ENCODE results near the gene NOX4.

Gene NOX4

GRCh38 chr11:89490981-89491690, at the start of gene NOX4:
TSS of gene NOX4 (minus strand) at chr11:89491375. CDS start at chr11:89491246, 129 bp downstream.
- no peak for DNase-seq

GRCh38 chr11:89540826-89541225, 49.7 kb upstream of the NOX4 start:
- DNase-seq, result no peak

DNA sequence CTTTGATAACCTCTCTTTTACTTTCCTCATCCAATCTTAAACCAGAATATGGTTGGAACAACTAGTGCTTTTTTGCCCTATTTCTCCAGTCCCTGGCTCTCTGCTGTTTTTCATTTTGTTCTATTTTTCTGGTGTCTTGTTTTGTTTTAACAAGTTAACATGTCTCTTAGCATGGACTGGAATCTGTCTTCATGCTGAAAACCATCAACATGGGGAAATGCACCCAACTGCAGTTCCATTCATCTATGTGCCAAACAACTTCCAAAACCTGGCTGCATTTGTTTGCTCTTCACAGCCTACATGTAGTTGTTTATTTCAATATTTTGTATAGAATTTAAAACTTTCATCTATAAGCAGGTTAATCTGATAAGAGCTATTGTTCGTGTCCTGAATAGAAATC, 46.8 kb upstream of the NOX4 start:
- no peak for DNase-seq

DNA sequence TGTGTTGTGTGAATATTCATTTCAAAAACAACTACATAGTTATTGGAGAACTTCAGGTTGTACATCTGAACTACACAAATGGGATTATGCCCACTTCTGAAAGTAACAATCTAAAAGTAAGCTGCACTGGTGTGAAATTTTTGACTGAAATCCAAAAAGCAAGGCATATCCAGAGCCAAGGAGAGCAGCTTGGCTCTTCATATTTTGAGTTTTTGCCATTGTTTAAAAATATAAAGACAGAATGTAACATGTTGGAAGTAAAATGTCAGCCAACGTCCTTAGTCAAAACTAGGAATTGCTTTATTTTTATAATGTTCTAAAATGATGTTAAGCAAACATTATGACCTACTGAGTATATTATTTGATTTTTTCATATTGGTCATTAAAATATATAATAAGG, 45.8 kb upstream of the NOX4 start:
- no peak for DNase-seq

GRCh38 chr11:89535221-89535620, 44.0 kb upstream of the NOX4 start:
- DNase-seq, result no peak

DNA sequence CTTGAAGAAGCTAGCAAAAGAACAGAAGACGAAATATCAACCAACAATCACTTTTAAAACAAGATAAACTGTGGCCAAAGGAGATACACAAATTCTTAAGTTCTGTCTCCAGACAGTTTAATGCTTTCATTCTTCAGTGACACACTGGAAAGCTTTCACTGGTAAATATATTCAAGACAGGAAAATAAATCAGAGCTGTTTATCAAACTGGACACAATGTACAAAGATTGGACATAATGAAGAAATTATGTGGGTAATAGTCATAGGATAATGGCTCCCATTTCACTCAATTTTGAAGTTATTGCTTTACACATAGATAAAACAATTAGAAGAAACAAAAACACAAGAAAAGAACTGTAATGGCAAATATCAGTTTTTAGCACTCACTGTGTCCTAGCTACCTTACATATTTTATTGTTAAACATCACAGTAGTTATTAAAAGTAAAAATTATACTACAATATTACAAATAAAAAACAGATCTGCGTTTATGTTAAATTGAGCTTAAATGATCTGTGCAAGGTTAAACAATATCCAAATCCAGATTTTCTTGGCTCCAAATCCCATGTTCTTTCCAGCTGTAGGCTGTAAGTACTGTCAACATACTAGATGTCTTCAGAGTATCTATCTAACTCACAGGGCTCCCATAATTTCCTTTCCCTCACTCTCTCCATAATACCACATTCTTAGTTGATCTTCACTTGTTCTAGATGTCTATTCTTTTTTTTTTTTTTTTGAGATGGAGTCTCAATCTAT, 38.6 kb upstream of the NOX4 start:
- no peak for DNase-seq

GRCh38 chr11:89521792-89522191, 30.6 kb upstream of the NOX4 start:
- DNase-seq, result no peak

GRCh38 chr11:89521294-89521693, 30.1 kb upstream of the NOX4 start:
- DNase-seq, result no peak

GRCh38 chr11:89516496-89516895, 25.3 kb upstream of the NOX4 start:
- DNase-seq, result no peak

- no peak for DNase-seq
Measured at GRCh38 chr11:89508544-89508943, 17.4 kb upstream of the NOX4 start.

- DNase-seq, result no peak
Measured at GRCh38 chr11:89504270-89504669, 13.1 kb upstream of the NOX4 start.

GRCh38 chr11:89503422-89503821, 12.2 kb upstream of the NOX4 start:
- DNase-seq, result no peak

- no peak for DNase-seq
Measured at GRCh38 chr11:89502301-89502700, 11.1 kb upstream of the NOX4 start.

DNA sequence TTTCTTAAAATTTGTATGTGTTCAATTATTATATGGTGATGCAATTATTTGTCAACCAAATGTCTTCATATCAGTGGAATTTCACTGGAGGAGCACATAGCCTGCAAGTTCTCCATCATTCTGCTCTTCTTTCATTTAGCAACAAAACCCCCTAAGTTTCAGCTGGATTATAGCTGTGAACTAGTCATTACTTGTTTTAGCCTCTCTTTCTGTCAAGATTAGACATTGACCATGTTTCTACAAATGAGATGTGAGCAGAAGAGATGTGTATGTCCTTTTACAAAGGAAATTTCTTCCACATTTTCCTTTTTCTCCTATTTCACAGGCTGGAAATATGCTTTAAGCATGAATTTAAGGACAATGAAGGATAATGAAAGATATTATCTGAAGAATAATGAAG, 9.2 kb upstream of the NOX4 start:
- DNase-seq, result no peak

- no peak for DNase-seq
Measured at GRCh38 chr11:89498845-89499448, 7.8 kb upstream of the NOX4 start.

GRCh38 chr11:89495951-89496350, 4.8 kb upstream of the NOX4 start:
- no peak for DNase-seq

- no peak for DNase-seq
Measured at GRCh38 chr11:89493431-89493830, 2.3 kb upstream of the NOX4 start.

DNA sequence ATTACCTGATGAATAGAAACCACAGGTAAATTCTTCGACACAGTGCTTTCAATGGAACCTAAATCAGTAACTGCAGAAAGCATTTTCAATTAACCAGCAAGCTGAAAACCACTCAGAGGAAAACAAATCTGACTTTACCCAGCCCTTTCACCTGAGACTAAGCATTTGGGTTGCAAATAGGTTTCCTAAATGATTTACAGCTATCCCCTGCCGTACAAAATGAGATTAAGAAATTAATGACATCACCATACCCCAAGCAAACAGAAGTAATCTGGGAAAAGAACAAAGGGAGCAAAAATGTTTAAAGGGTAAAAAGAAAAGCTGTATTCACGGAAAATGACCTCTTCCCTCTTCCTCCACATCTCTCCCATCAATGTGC, 584 bp downstream of the NOX4 start:
- DNase-seq, result no peak

DNA sequence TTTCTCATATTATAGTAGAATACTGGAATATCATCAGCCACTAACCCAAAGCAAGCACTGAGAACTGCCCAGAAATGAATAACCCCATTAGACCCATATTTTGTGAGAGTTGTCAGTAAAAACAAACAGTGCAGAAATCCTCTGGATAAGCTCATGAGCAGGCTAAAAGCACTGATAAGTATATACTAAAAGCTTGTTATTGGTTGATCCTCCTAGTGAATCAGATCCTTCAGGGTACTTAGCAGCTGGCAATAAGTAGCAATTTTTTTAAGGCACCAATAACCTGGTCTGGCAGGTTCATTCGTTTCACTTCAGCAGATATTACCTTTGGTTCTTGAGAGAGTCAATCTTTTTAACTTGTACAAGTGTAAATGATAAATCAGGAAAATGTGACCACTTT, 1.2 kb downstream of the NOX4 start:
- no peak for DNase-seq

GRCh38 chr11:89487016-89487415, 4.2 kb downstream of the NOX4 start:
- DNase-seq, result no peak

GRCh38 chr11:89484896-89485295, 6.3 kb downstream of the NOX4 start:
- no peak for DNase-seq

DNA sequence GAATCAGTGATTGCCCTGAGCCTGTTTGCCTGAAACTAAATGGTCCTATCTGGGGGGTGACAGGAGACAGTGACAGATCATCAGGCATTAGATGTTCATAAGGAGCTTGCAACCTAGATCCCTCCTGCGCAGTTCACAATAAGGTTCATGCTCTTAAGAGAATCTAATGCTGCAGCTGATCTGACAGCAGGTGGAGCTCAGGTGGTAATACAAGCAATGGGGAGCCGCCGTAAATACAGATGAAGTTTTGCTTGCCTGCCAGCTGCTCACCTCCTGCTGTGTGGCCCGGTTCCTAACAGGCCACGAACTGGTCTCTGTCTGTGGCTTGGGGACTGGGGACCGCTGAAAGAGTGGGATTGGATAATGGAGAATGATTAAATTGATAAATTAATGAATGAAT, 14.0 kb downstream of the NOX4 start:
- DNase-seq, result no peak

GRCh38 chr11:89463266-89463780, 27.9 kb downstream of the NOX4 start:
- DNase-seq, result no peak

DNA sequence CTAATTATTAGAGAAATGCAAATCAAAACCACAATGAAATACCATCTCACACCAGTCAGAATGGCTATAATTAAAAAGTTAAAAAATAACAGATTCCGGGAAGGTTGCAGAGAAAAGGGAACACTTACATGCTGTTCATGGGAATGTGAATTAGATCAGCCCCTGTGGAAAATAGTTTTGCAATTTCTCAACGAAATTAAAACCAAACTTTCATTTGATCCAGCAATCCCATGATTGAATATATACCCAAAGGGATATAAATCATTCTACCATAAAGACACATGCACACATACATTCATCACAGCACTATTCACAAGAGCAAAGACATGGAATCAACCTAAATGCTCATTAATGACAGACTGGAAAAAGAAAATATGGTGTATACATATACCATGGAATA, 32.5 kb downstream of the NOX4 start:
- DNase-seq, result no peak

Data from stimulated activated CD4-positive, alpha-beta T cell treated with anti-CD3 and anti-CD28 coated beads, Interleukin-4, amount 100 ng/mL, for 1 hour (primary cell).